SH-SY5Y (cell line): ENCODE measurements around the gene TOM1.

Experiments used
- GATA2 ChIP-seq: IDR thresholded peaks from 2 replicates; pipeline ENCODE4 v1.6.1; 2011; ENCODE audit warnings: mild to moderate bottlenecking, low read depth, low read length
- GATA3 ChIP-seq: IDR thresholded peaks from 2 replicates; pipeline ENCODE4 v1.6.1; 2011; ENCODE audit warnings: low read depth, mild to moderate bottlenecking, low read length, moderate library complexity

GRCh38 chr22:35397095-35397904 lies 97.6 kb downstream of the TOM1 start:
- TF ChIP-seq GATA3: no peak
- no peak for TF ChIP-seq GATA2
